A549 (cell line): ENCODE results near the gene PFN3. TPM values are rescaled to one million over a fixed set of nuclear protein-coding genes. Genes with fewer than 3 reads are reported as not detected.

ENCODE experiments used
- ATAC-seq, 2 experiments: fragments of 200-7000 bp in 1 of 2; fragments of >200 bp in 1 of 2; cut with Nextera tagmentation in 1 of 2; cut with Tn5 transposase in 1 of 2; 3 replicates each; pipeline versions ENCODE4 v1.8.0 to v1.9.1; 2018 to 2020; ENCODE audit warnings: mild to moderate bottlenecking in 1 of 2, moderate library complexity in 1 of 2
- CTCF ChIA-PET: fragments of 300-600 bp; sonication (Branson Sonifier 250); formaldehyde crosslinking; extraction: SDS; loops from one replicate; lab custom pipeline; 2021; ENCODE audit warnings: antibody characterized with exemption, inconsistent platforms; lab: Yijun Ruan, JAX
- POLR2A ChIA-PET: fragments of 350-600 bp; formaldehyde crosslinking; extraction: SDS; loops from one replicate; lab custom pipeline; 2021; ENCODE audit warnings: antibody characterized with exemption, inconsistent platforms; lab: Yijun Ruan, JAX
- DNase-seq, 2 experiments: peaks; one replicate each; pipeline versions ENCODE4 v3.0.0 to v3.0.0-alpha.2; 2011 to 2016; ENCODE audit warnings: low read depth in 1 of 2, low spot score in 1 of 2
- FAIRE-seq: peaks from 2 replicates; lab custom pipeline; 2011; peaks lifted over from hg19 to GRCh38; lab: Jason Lieb, UNC
- H3K27ac ChIP-seq, 2 experiments: fragments of >200 bp; sonication (Bioruptor Twin); formaldehyde crosslinking; 3 replicates each; pipeline ENCODE4 v1.5.1; 2016 to 2017
- H3K4me1 ChIP-seq: fragments of >200 bp; sonication (Bioruptor Twin); formaldehyde crosslinking; 3 replicates; pipeline ENCODE4 v1.6.1; 2016
- H3K4me2 ChIP-seq: fragments of >200 bp; sonication (Bioruptor Twin); formaldehyde crosslinking; 3 replicates; pipeline ENCODE4 v1.6.1; 2016
- H3K4me3 ChIP-seq: fragments of >200 bp; sonication (Bioruptor Twin); formaldehyde crosslinking; 3 replicates; pipeline ENCODE4 v1.5.1; 2016
- H3K9me3 ChIP-seq: fragments of >200 bp; sonication (Bioruptor Twin); formaldehyde crosslinking; 3 replicates; pipeline ENCODE4 v1.6.1; 2016
- CBX2 ChIP-seq: fragments of 200-600 bp; sonication (generic); IDR thresholded peaks from 2 replicates; pipeline ENCODE4 v1.6.1; 2016; ENCODE audit warnings: low read depth, mild to moderate bottlenecking, borderline replicate concordance
- CBX8 ChIP-seq: fragments of 200-600 bp; sonication (generic); IDR thresholded peaks from 2 replicates; pipeline ENCODE4 v1.6.1; 2016
- FOSB ChIP-seq: fragments of 250-450 bp; sonication (Bioruptor Pico); IDR thresholded peaks from 2 replicates; pipeline ENCODE4 v1.5.0; 2020; ENCODE audit warnings: mild to moderate bottlenecking, moderate library complexity
- FOSL2 ChIP-seq, 2 experiments: fragments of 450-650 bp in 1 of 2; fragments of >200 bp in 1 of 2; sonication (Bioruptor Twin) in 1 of 2; formaldehyde crosslinking; IDR thresholded peaks; 2 replicates each; pipeline versions ENCODE4 v1.5.0 to v1.6.1; 2016 to 2020; ENCODE audit warnings: mild to moderate bottlenecking in 1 of 2, moderate library complexity in 1 of 2
- GATA3 ChIP-seq: IDR thresholded peaks from 2 replicates; pipeline ENCODE4 v1.6.1; 2012; ENCODE audit warnings: borderline replicate concordance
- HOXB13 ChIP-seq: fragments of 250-450 bp; sonication (Bioruptor Pico); IDR thresholded peaks from 2 replicates; pipeline ENCODE4 v1.5.0; 2020; ENCODE audit warnings: low read depth, mild to moderate bottlenecking, moderate library complexity
- HOXB5 ChIP-seq: fragments of 250-450 bp; sonication (Bioruptor Pico); IDR thresholded peaks from 2 replicates; pipeline ENCODE4 v1.5.0; 2020; ENCODE audit warnings: mild to moderate bottlenecking, moderate library complexity
- JUN ChIP-seq, 2 experiments: fragments of >200 bp; sonication (Bioruptor Twin); formaldehyde crosslinking; IDR thresholded peaks; 2 replicates in 1 of 2; 3 replicates in 1 of 2; pipeline ENCODE4 v1.6.1; 2016 to 2017
- JUNB ChIP-seq: fragments of >200 bp; sonication (Bioruptor Twin); formaldehyde crosslinking; IDR thresholded peaks from 2 replicates; pipeline ENCODE4 v1.6.1; 2016
- MAZ ChIP-seq: fragments of 150-350 bp; IDR thresholded peaks from 2 replicates; pipeline ENCODE4 v1.6.1; 2014; ENCODE audit warnings: antibody characterized with exemption, low read depth, low read length, borderline replicate concordance
- NR3C1 ChIP-seq: fragments of >200 bp; sonication (Bioruptor Twin); formaldehyde crosslinking; IDR thresholded peaks from 3 replicates; pipeline ENCODE4 v1.6.1; 2017
- POLR2A ChIP-seq: IDR thresholded peaks from 2 replicates; pipeline ENCODE4 v1.6.1; 2012; ENCODE audit warnings: mild to moderate bottlenecking, low read length
- POLR2AphosphoS2 ChIP-seq: conservative IDR thresholded peaks from 2 replicates; pipeline ENCODE4 v1.6.1; 2012; ENCODE audit warnings: low read length, improper control_type of control experiment, inconsistent platforms
- RCOR1 ChIP-seq: fragments of 150-350 bp; IDR thresholded peaks from 2 replicates; pipeline ENCODE4 v1.6.1; 2014; ENCODE audit warnings: antibody characterized with exemption, low read length, low read depth
- RFX5 ChIP-seq: fragments of 450-650 bp; IDR thresholded peaks from 2 replicates; pipeline ENCODE4 v1.7.1; 2014; ENCODE audit warnings: antibody characterized with exemption, mild to moderate bottlenecking, moderate library complexity
- RNF2 ChIP-seq: fragments of 200-600 bp; sonication (generic); IDR thresholded peaks from 2 replicates; pipeline ENCODE4 v1.6.1; 2016; ENCODE audit warnings: low read depth, mild to moderate bottlenecking, antibody characterized with exemption, moderate library complexity, borderline replicate concordance
- SMC3 ChIP-seq: fragments of >200 bp; sonication (Bioruptor Twin); formaldehyde crosslinking; IDR thresholded peaks from 3 replicates; pipeline ENCODE4 v1.6.1; 2018; ENCODE audit warnings: inconsistent platforms
- SREBF2 ChIP-seq: fragments of 450-650 bp; IDR thresholded peaks from 2 replicates; pipeline ENCODE4 v1.6.1; 2014; ENCODE audit warnings: mild to moderate bottlenecking, moderate library complexity
- TFCP2L1 ChIP-seq: fragments of 250-450 bp; sonication (Bioruptor Pico); IDR thresholded peaks from 2 replicates; pipeline ENCODE4 v1.5.0; 2021; ENCODE audit warnings: mild to moderate bottlenecking
- ZFP36 ChIP-seq: fragments of 450-650 bp; IDR thresholded peaks from 2 replicates; pipeline ENCODE4 v1.6.1; 2014; ENCODE audit warnings: borderline replicate concordance; ENCODE audit not compliant: partially characterized antibody
- WGBS: methylation state at CpG from one replicate; pipeline ENCODE4 v1.1.6; 2017; ENCODE audit errors: missing lambda C conversion rate; 5-methylcytosine and 5-hydroxymethylcytosine counted together
- polyA plus RNA-seq, 4 experiments: library from polyadenylated mRNA; depleted of rRNA in 3 of 4; stranded (reverse); fragments of >200 nt; fragmentation: RNase III in 1 of 4; extraction: RNeasy Plus Mini Kit Qiagen cat#74134 plus additional on column Dnase treatment in 1 of 4; gene quantifications; 2 replicates in 3 of 4; 3 replicates in 1 of 4; pipeline ENCODE4 v1.2.3, GENCODE V29; 2011 to 2017
- TF ChIP-seq, protein P1 (sequence below): IDR thresholded peaks from 2 replicates; pipeline ENCODE4 v1.6.1; 2012; ENCODE audit warnings: low read depth, borderline replicate concordance
- TF ChIP-seq, protein P2 (sequence below): fragments of 250-450 bp; sonication (Bioruptor Pico); IDR thresholded peaks from 2 replicates; pipeline ENCODE4 v1.5.0; 2020; ENCODE audit warnings: low read depth, mild to moderate bottlenecking, moderate library complexity
- TF ChIP-seq, protein P3 (sequence below): IDR thresholded peaks from 2 replicates; pipeline ENCODE4 v1.6.1; 2012

The PFN3 gene
- polyA plus RNA-seq, 2 of the 4 experiments (the other 2 are of a cell fraction): not detected

DNA sequence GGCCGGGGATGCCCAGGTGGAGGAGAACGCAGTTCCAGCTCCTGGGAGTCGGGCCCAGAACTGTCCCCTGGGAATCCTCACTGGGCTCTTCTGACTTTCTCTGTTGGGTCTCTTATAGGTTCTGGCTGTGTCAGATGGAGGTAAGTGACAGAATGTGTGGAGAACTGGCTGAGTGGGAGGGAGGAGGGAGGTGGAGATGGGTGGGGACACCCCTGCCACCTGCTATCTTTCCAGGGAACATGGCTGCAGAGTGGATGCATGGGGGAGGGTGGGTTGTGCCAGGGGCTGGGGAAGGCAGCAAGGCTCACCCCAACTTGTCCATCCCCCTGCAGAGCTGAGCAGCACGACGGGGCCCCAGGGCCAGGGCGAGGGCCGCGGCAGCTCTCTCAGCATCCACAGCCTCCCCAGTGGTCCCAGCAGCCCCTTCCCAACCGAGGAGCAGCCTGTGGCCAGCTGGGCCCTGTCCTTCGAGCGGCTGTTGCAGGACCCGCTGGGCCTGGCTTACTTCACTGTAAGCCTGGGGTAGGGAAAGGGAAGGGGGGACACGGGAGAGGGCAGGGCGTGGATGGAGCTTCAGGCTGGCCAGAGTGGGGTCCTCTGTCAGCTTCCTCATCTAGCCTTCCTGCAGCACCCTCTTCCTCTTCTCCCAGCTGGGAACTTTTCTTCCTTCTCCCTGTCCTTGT, 34.5 kb downstream of the PFN3 start:
- Histone ChIP-seq H3K4me1 (peaks cover 9% of the 10 kb centered on the region; the same call in 2 of the 3 replicates), H3K4me2 (no peak overlapping the region), H3K27ac (no peak overlapping the region), H3K9me3 (no peaks in the 10 kb centered on the region), H3K4me3 (no peak overlapping the region)
- DNase-seq (no peak), FAIRE-seq (no peak), ATAC-seq (no peak)
- WGBS: 85% methylated on average over 9 of the region's 14 CpGs
- TF ChIP-seq JUN (IDR thresholded peaks at IDR 0.05): no peak
- no peak for TF ChIP-seq ZFP36
- no peak for TF ChIP-seq POLR2A
- no peak for TF ChIP-seq FOSL2 (IDR thresholded peaks at IDR 0.05)
- no peak for TF ChIP-seq FOSL2 (CRISPR knock-in tag; IDR thresholded peaks at IDR 0.05)
- TF ChIP-seq HOXB5: no peak
- TF ChIP-seq, protein P1, sequence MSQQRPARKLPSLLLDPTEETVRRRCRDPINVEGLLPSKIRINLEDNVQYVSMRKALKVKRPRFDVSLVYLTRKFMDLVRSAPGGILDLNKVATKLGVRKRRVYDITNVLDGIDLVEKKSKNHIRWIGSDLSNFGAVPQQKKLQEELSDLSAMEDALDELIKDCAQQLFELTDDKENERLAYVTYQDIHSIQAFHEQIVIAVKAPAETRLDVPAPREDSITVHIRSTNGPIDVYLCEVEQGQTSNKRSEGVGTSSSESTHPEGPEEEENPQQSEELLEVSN: no peak
- no peak for TF ChIP-seq RCOR1
- no peak for TF ChIP-seq NR3C1
- no peak for TF ChIP-seq CBX2
- no peak for TF ChIP-seq MAZ
- no peak for TF ChIP-seq RNF2
- TF ChIP-seq RFX5: no peak
- no peak for TF ChIP-seq FOSB (CRISPR knock-in tag)
- TF ChIP-seq TFCP2L1: no peak
- TF ChIP-seq SREBF2: no peak
- no peak for TF ChIP-seq CBX8
- no peak for TF ChIP-seq POLR2AphosphoS2
- CTCF ChIA-PET: interaction anchor here (1.1 to 33.9 kb wide), 5 partner anchors 32 to 90 kb away, joined by 3 to 1107 read pairs (median 4); partner anchors contain the start of genes F12, PFN3 and SLC34A1
- POLR2A ChIA-PET: no interaction called here

DNA sequence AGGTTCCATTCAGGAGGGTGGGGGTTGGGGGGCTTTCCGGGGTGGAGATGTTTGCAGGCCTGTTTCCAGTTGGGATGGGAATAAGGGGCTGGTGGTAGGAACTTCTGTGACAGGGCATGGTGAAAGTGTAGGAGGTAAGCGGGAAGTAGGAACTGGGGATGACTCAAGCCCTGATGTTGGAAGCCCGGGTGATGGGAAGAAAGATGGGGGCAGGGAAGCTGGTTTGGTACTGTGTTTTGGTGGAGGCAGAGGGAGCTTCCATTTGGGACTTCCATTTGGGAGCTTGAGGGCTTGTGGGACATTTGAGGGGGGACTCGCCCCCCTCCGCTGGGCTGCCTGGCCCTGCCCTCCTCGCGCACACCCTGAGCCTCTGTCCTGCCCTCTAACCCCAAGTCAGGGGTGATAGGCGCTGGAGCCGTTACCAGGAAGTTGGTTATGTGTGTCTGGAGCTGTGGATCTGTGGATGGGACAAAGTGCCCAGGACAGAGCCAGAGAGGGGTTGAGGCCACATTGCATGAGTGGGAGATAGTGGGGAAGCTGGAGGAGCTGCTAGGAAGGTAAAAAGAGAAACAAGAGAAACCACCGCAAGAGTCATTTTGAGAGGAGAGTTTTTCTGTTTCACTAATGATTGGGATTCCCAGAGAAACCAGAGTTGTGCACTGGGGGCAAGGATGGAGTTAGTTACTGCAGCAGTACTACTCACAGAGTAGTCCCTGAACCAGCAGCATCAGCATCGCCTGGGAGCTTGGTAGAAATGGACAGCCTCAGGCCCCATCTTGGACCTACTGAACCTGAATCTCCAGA, 36.1 kb downstream of the PFN3 start:
- no peak overlapping the region for H3K4me2 ChIP-seq
- no peak for FAIRE-seq
- H3K9me3 ChIP-seq: no peaks in the 10 kb centered on the region
- CTCF ChIA-PET: interaction anchor here (1.1 to 33.9 kb wide), 6 partner anchors 34 to 92 kb away, joined by 3 to 1107 read pairs (median 4); partner anchors contain the start of genes F12, PFN3 and SLC34A1
- TF ChIP-seq HOXB13 (no peak), CBX8 (no peak), SMC3 (no peak), JUNB (no peak), RNF2 (no peak), GATA3 (no peak)
- TF ChIP-seq, protein P2, sequence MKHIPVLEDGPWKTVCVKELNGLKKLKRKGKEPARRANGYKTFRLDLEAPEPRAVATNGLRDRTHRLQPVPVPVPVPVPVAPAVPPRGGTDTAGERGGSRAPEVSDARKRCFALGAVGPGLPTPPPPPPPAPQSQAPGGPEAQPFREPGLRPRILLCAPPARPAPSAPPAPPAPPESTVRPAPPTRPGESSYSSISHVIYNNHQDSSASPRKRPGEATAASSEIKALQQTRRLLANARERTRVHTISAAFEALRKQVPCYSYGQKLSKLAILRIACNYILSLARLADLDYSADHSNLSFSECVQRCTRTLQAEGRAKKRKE: no peak
- TF ChIP-seq, protein P3, sequence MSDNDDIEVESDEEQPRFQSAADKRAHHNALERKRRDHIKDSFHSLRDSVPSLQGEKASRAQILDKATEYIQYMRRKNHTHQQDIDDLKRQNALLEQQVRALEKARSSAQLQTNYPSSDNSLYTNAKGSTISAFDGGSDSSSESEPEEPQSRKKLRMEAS: no peak
- TF ChIP-seq, all 56 proteins: peak for 0
- Histone ChIP-seq H3K27ac (no peak overlapping the region), H3K4me1 (peaks cover 3% of the 10 kb centered on the region; the same call in 1 of the 3 replicates), H3K4me3 (no peak overlapping the region)
- 77% methylated on average over 10 of the region's 11 CpGs for WGBS
- no peak for ATAC-seq
- no peak for DNase-seq
- POLR2A ChIA-PET: interaction anchor here (2.4 kb wide), 1 partner anchor 13 kb away, joined by 8 read pairs; the partner anchor contains the start of gene LMAN2
